Right lobe of liver (tissue), 4 donors: Measurements from ENCODE around the gene CYB5R3.

Experiments used
- CTCF ChIP-seq, 4 donors: fragments of 200-600 bp in 3 of 4; fragments of 450-650 bp in 1 of 4; IDR thresholded peaks; one replicate each; pipeline versions ENCODE4 v1.5.1 to v1.8.0; 2016 to 2022; ENCODE audit warnings: antibody characterized with exemption in 4 of 4, mild to moderate bottlenecking in 2 of 4
- POLR2A ChIP-seq: fragments of 450-650 bp; IDR thresholded peaks from one replicate; pipeline ENCODE4 v1.6.1; 2017; ENCODE audit warnings: antibody characterized with exemption, mild to moderate bottlenecking
- donor health status: DM: no; HTN: no; CAD: no.
- donor health status: DM: no; HTN: no; CAD: no.
- donor health status: DM: no; HTN: yes; CAD: no.

GRCh38 chr22:42623301-42623751, 25.9 kb downstream of the CYB5R3 start:
- TF ChIP-seq CTCF (IDR thresholded peaks at IDR 0.05) (no peak), POLR2A (no peak)
